ENCODE data around the gene GAL3ST2. TPM values are rescaled to one million over a fixed set of nuclear protein-coding genes. Genes with fewer than 3 reads are reported as not detected.

The GAL3ST2 gene
- total RNA-seq, 2 experiments from 2014 or later, result 1.5 to 1.9 TPM

GRCh38 chr2:241849616-241850543 lies 73.3 kb downstream of the GAL3ST2 start:
- ATAC-seq (ENCODE audit: poor library complexity), result no peak

GRCh38 chr2:241850544-241851324 lies 74.1 kb downstream of the GAL3ST2 start:
- Mint-ChIP-seq H3K36me3 (ENCODE audit: low read depth) (no peaks in the 10 kb centered on the region), H3K4me1 (ENCODE audit: low read depth) (peaks cover 6% of the 10 kb centered on the region), H3K9me3 (no peaks in the 10 kb centered on the region), H3K27me3 (no peaks in the 10 kb centered on the region), H3K27ac (no peak overlapping the region), H3K4me3 (no peak overlapping the region)
- ATAC-seq (ENCODE audit: poor library complexity) (no peak), DNase-seq (peak in 1 of 14 experiments; percentile 20)
- no peak overlapping the region for H3K27ac ChIP-seq (ENCODE audit: low read depth in 1 of 2, low read length in 2 of 2)
- no peaks in the 10 kb centered on the region for H3K27me3 ChIP-seq (ENCODE audit: control insufficient read depth in 1 of 2, insufficient read depth in 2 of 2, low read length in 2 of 2)
- H3K4me3 ChIP-seq (ENCODE audit: low read length), result no peak overlapping the region
- peaks cover 29% of the 10 kb centered on the region for H3K4me1 ChIP-seq (ENCODE audit: insufficient read depth, low read length)
- H3K36me3 ChIP-seq (ENCODE audit: insufficient read depth, low read length), result peaks cover 4% of the 10 kb centered on the region
- ChIA-PET CTCF (no interaction called here), POLR2A (no interaction called here)
- H3K9me3 ChIP-seq (ENCODE audit: control insufficient read depth in 1 of 2, insufficient read depth in 1 of 2, low read length in 2 of 2), result no peaks in the 10 kb centered on the region
- intact Hi-C loops (cut with DNase I, micrococcal nuclease), result no loop called here
- no peak for TF ChIP-seq CTCF (IDR thresholded peaks at IDR 0.05)

More at GRCh38 chr2:241849616-241850543, 73.3 kb downstream of the GAL3ST2 start:
- H3K36me3 Mint-ChIP-seq (ENCODE audit: low read depth), result no peaks in the 10 kb centered on the region
- Histone ChIP-seq H3K36me3 (ENCODE audit: insufficient read depth, low read length) (peaks cover 4% of the 10 kb centered on the region), H3K4me3 (ENCODE audit: low read length) (no peak overlapping the region), H3K27me3 (ENCODE audit: control insufficient read depth in 1 of 2, insufficient read depth in 2 of 2, low read length in 2 of 2) (no peaks in the 10 kb centered on the region), H3K27ac (ENCODE audit: low read depth in 1 of 2, low read length in 2 of 2) (no peak overlapping the region), H3K9me3 (ENCODE audit: control insufficient read depth in 1 of 2, insufficient read depth in 1 of 2, low read length in 2 of 2) (no peaks in the 10 kb centered on the region), H3K4me1 (ENCODE audit: insufficient read depth, low read length) (peaks cover 26% of the 10 kb centered on the region)
- no peak overlapping the region for H3K27ac Mint-ChIP-seq
- no peak overlapping the region for H3K4me3 Mint-ChIP-seq
- peaks cover 14% of the 10 kb centered on the region for H3K4me1 Mint-ChIP-seq (ENCODE audit: low read depth)
- POLR2A ChIA-PET, result no interaction called here
- CTCF ChIA-PET, result no interaction called here
- DNase-seq, result peak in 1 of 14 experiments; percentile 15
- TF ChIP-seq CTCF (IDR thresholded peaks at IDR 0.05), result no peak
- intact Hi-C loops (cut with DNase I, micrococcal nuclease), result no loop called here
- no peaks in the 10 kb centered on the region for H3K9me3 Mint-ChIP-seq
- H3K27me3 Mint-ChIP-seq, result no peaks in the 10 kb centered on the region

GRCh38 chr2:241851325-241852115 lies 74.9 kb downstream of the GAL3ST2 start:
- no peak overlapping the region for H3K27ac ChIP-seq (ENCODE audit: low read depth in 1 of 2, low read length in 2 of 2)
- DNase-seq, result no peak
- Mint-ChIP-seq H3K27ac (no peak overlapping the region), H3K4me3 (no peak overlapping the region), H3K27me3 (no peaks in the 10 kb centered on the region), H3K36me3 (ENCODE audit: low read depth) (no peaks in the 10 kb centered on the region), H3K4me1 (ENCODE audit: low read depth) (no peaks in the 10 kb centered on the region), H3K9me3 (no peaks in the 10 kb centered on the region)
- TF ChIP-seq CTCF (IDR thresholded peaks at IDR 0.05), result no peak
- no peaks in the 10 kb centered on the region for H3K27me3 ChIP-seq (ENCODE audit: control insufficient read depth in 1 of 2, insufficient read depth in 2 of 2, low read length in 2 of 2)
- CTCF ChIA-PET, result no interaction called here
- ATAC-seq (ENCODE audit: poor library complexity), result no peak
- H3K4me1 ChIP-seq (ENCODE audit: insufficient read depth, low read length), result peaks cover 30% of the 10 kb centered on the region
- no peak overlapping the region for H3K4me3 ChIP-seq (ENCODE audit: low read length)
- POLR2A ChIA-PET, result no interaction called here
- intact Hi-C loops (cut with DNase I, micrococcal nuclease), result no loop called here
- H3K36me3 ChIP-seq (ENCODE audit: insufficient read depth, low read length), result peaks cover 4% of the 10 kb centered on the region
- no peaks in the 10 kb centered on the region for H3K9me3 ChIP-seq (ENCODE audit: control insufficient read depth in 1 of 2, insufficient read depth in 1 of 2, low read length in 2 of 2)
